ENCODE results near the gene C1GALT1. TPM values are rescaled to one million over a fixed set of nuclear protein-coding genes. Genes with fewer than 3 reads are reported as not detected.

C1GALT1 gene
- total and polyA plus RNA-seq, 2 donors (not counting 1 experiment from before 2014, with no cell fraction given), result 12.4 to 66.8 TPM

GRCh38 chr7:7228967-7229366 is 46.6 kb downstream of the C1GALT1 start:
- ChIA-PET POLR2A (no interaction called here), CTCF (no interaction called here)
- H3K4me2 ChIP-seq (replicated peaks; ENCODE audit: low read depth, low read length, poor library complexity, severe bottlenecking), result no peak overlapping the region
- peaks cover 0 to 4% of the 10 kb centered on the region in 2 experiments for H3K36me3 ChIP-seq (replicated peaks in 1 of 2; ENCODE audit: control extremely low read depth in 1 of 2, control insufficient read depth in 1 of 2, extremely low read depth in 1 of 2, insufficient read depth in 2 of 2, low read length in 1 of 2)
- H3K4me1 ChIP-seq (ENCODE audit: control insufficient read depth in 2 of 2, insufficient read depth in 2 of 2, low read length in 2 of 2), result no peaks in the 10 kb centered on the region
- H3K79me2 ChIP-seq (ENCODE audit: control insufficient read depth, insufficient read depth, low read length), result peaks cover 77% of the 10 kb centered on the region
- H2AFZ ChIP-seq (ENCODE audit: insufficient read depth, low read depth, low read length, poor library complexity, severe bottlenecking), result no peak overlapping the region
- 100% methylated on average over 1 of the region's 1 CpG for WGBS (ENCODE audit: insufficient coverage)
- peaks cover 3 to 12% (median 6%) of the 10 kb centered on the region in 3 donors for H3K9me3 ChIP-seq (ENCODE audit: control extremely low read depth in 1 of 3, control insufficient read depth in 2 of 3, insufficient read depth in 1 of 3, low read length in 2 of 3)
- Mint-ChIP-seq H3K27ac (peak overlapping the region; percentile 3), H3K4me1 (peaks cover 16% of the 10 kb centered on the region), H3K27me3 (no peaks in the 10 kb centered on the region), H3K9me3 (ENCODE audit: insufficient read depth) (peaks cover 4% of the 10 kb centered on the region), H3K4me3 (no peak overlapping the region)
- H4K20me1 ChIP-seq (ENCODE audit: control insufficient read depth, insufficient read depth, low read length, poor library complexity, severe bottlenecking), result peaks cover 11% of the 10 kb centered on the region
- intact Hi-C loops (cut with micrococcal nuclease), result loop anchor here (2.0 to 5.0 kb wide), 2 partner anchors 14 to 37 kb away; no protein-coding TSS in a partner anchor
- no peak overlapping the region for H3K9ac ChIP-seq (ENCODE audit: low read length)
- DNase-seq, result no peak
- no peak overlapping the region for H3K4me3 ChIP-seq (ENCODE audit: control extremely low read depth in 1 of 5, extremely low read depth in 1 of 5, insufficient read depth in 1 of 5, low read depth in 2 of 5, low read length in 4 of 5)
- no peak overlapping the region for H3K27ac ChIP-seq (ENCODE audit: low read length in 2 of 2)
- TF ChIP-seq EZH2 (IDR thresholded peaks at IDR 0.05; ENCODE audit: borderline replicate concordance, insufficient read depth, low read depth, low read length, poor library complexity, severe bottlenecking), result no peak
- TF ChIP-seq CTCF (IDR thresholded peaks at IDR 0.05), result no peak
- no peak for ATAC-seq (ENCODE audit: low read depth)
- no peaks in the 10 kb centered on the region for H3K27me3 ChIP-seq (replicated peaks in 1 of 4; ENCODE audit: control extremely low read depth in 1 of 4, control insufficient read depth in 3 of 4, insufficient read depth in 4 of 4, low read length in 3 of 4)

- no peak overlapping the region for H2AFZ ChIP-seq (ENCODE audit: insufficient read depth, low read depth, low read length, poor library complexity, severe bottlenecking)
- H3K9me3 ChIP-seq (ENCODE audit: control extremely low read depth in 1 of 3, control insufficient read depth in 2 of 3, insufficient read depth in 1 of 3, low read length in 2 of 3), result peaks cover 3 to 12% (median 6%) of the 10 kb centered on the region in 3 donors
- H3K4me3 ChIP-seq (ENCODE audit: control extremely low read depth in 1 of 5, extremely low read depth in 1 of 5, insufficient read depth in 1 of 5, low read depth in 2 of 5, low read length in 4 of 5), result no peak overlapping the region
- intact Hi-C loops (cut with micrococcal nuclease), result no loop called here
- WGBS (ENCODE audit: insufficient coverage), result no CpG with 5 or more reads among the region's 1 CpG
- POLR2A ChIA-PET, result no interaction called here
- no peak overlapping the region for H3K27ac ChIP-seq (ENCODE audit: low read length in 2 of 2)
- no peaks in the 10 kb centered on the region for H3K27me3 ChIP-seq (replicated peaks in 1 of 4; ENCODE audit: control extremely low read depth in 1 of 4, control insufficient read depth in 3 of 4, insufficient read depth in 4 of 4, low read length in 3 of 4)
- Mint-ChIP-seq H3K27ac (no peak overlapping the region), H3K27me3 (no peaks in the 10 kb centered on the region), H3K9me3 (ENCODE audit: insufficient read depth) (peaks cover 4% of the 10 kb centered on the region), H3K4me1 (peaks cover 15% of the 10 kb centered on the region), H3K4me3 (no peak overlapping the region)
- no peaks in the 10 kb centered on the region for H3K4me1 ChIP-seq (ENCODE audit: control insufficient read depth in 2 of 2, insufficient read depth in 2 of 2, low read length in 2 of 2)
- no peak for TF ChIP-seq EZH2 (IDR thresholded peaks at IDR 0.05; ENCODE audit: borderline replicate concordance, insufficient read depth, low read depth, low read length, poor library complexity, severe bottlenecking)
- TF ChIP-seq CTCF (IDR thresholded peaks at IDR 0.05), result no peak
- no peak overlapping the region for H3K9ac ChIP-seq (ENCODE audit: low read length)
- H3K79me2 ChIP-seq (ENCODE audit: control insufficient read depth, insufficient read depth, low read length), result peaks cover 65% of the 10 kb centered on the region
- no peak for DNase-seq
- CTCF ChIA-PET, result no interaction called here
- H3K36me3 ChIP-seq (replicated peaks in 1 of 2; ENCODE audit: control extremely low read depth in 1 of 2, control insufficient read depth in 1 of 2, extremely low read depth in 1 of 2, insufficient read depth in 2 of 2, low read length in 1 of 2), result peaks cover 3 to 20% of the 10 kb centered on the region in 2 experiments
- ATAC-seq (ENCODE audit: low read depth), result no peak
- H4K20me1 ChIP-seq (ENCODE audit: control insufficient read depth, insufficient read depth, low read length, poor library complexity, severe bottlenecking), result peaks cover 11% of the 10 kb centered on the region
- no peak overlapping the region for H3K4me2 ChIP-seq (replicated peaks; ENCODE audit: low read depth, low read length, poor library complexity, severe bottlenecking)
Measured at GRCh38 chr7:7231000-7231399, 48.7 kb downstream of the C1GALT1 start.
